Endothelial cell (in vitro differentiated cells): ENCODE data around the gene CALHM6. TPM values are rescaled to one million over a fixed set of nuclear protein-coding genes. Genes with fewer than 3 reads are reported as not detected.

Experiments used
- DNase-seq: peaks from one replicate; pipeline ENCODE4 v3.0.0; 2021; ENCODE audit warnings: low spot score
- H3K27ac Mint-ChIP-seq: one replicate; pipeline ENCODE4 v1.8.0; 2021; ENCODE audit warnings: mixed read lengths, inconsistent platforms; ENCODE audit not compliant: unreplicated experiment
- H3K27me3 Mint-ChIP-seq: one replicate; pipeline ENCODE4 v1.8.0; 2021; ENCODE audit warnings: mild to moderate bottlenecking, moderate library complexity, mixed read lengths, inconsistent platforms; ENCODE audit not compliant: unreplicated experiment
- H3K36me3 Mint-ChIP-seq: one replicate; pipeline ENCODE4 v1.8.0; 2021; ENCODE audit warnings: mild to moderate bottlenecking, low read depth, mixed read lengths, inconsistent platforms; ENCODE audit not compliant: unreplicated experiment
- H3K4me1 Mint-ChIP-seq: one replicate; pipeline ENCODE4 v1.8.0; 2021; ENCODE audit warnings: mild to moderate bottlenecking, mixed read lengths, inconsistent platforms; ENCODE audit not compliant: unreplicated experiment
- H3K4me3 Mint-ChIP-seq: one replicate; pipeline ENCODE4 v1.8.0; 2021; ENCODE audit warnings: mild to moderate bottlenecking, mixed read lengths, inconsistent platforms; ENCODE audit not compliant: unreplicated experiment
- H3K9me3 Mint-ChIP-seq: one replicate; pipeline ENCODE4 v1.8.0; 2021; ENCODE audit warnings: mixed read lengths, inconsistent platforms; ENCODE audit not compliant: unreplicated experiment
- total RNA-seq: library from RNA; stranded (reverse); fragmentation: NEBNext Ultra II Directional; extraction: Animal tissue kit (Norgen Biotek cat#: 25700); gene quantifications from one replicate; pipeline ENCODE4 v1.2.1, GENCODE V29; 2021; ENCODE audit not compliant: unreplicated experiment
- TF ChIP-seq, protein P1 (sequence below): fragments of 200-600 bp; sonication (generic); IDR thresholded peaks from one replicate; pipeline ENCODE4 v1.5.0; 2021; ENCODE audit warnings: antibody characterized with exemption; ENCODE audit not compliant: unreplicated experiment

Gene CALHM6
- total RNA-seq, 1 donor from 2014 or later = 1.3 TPM

DNA sequence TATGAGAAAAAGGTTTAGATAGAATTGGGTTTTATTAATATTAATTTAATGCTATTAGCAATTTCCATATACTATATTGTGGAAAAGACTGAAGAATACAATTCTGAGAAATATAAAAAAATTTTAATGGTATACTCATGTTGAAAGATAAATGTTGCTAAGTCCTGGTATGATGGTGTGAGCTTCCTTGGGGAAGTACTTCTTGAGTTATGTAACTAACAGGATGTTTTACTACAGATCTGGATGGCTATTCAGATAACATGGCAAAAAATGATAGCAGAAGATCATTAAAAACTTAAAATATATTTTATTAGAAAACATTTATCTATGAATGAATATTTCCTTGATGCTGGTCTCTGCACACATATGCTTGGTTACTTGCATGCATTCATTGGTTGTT is 23.5 kb upstream of the CALHM6 start:
- Mint-ChIP-seq H3K27ac (no peak overlapping the region), H3K36me3 (peaks cover 4% of the 10 kb centered on the region), H3K4me3 (no peak overlapping the region), H3K4me1 (peaks cover 22% of the 10 kb centered on the region), H3K9me3 (no peaks in the 10 kb centered on the region), H3K27me3 (peaks cover 3% of the 10 kb centered on the region)
- TF ChIP-seq, protein P1, sequence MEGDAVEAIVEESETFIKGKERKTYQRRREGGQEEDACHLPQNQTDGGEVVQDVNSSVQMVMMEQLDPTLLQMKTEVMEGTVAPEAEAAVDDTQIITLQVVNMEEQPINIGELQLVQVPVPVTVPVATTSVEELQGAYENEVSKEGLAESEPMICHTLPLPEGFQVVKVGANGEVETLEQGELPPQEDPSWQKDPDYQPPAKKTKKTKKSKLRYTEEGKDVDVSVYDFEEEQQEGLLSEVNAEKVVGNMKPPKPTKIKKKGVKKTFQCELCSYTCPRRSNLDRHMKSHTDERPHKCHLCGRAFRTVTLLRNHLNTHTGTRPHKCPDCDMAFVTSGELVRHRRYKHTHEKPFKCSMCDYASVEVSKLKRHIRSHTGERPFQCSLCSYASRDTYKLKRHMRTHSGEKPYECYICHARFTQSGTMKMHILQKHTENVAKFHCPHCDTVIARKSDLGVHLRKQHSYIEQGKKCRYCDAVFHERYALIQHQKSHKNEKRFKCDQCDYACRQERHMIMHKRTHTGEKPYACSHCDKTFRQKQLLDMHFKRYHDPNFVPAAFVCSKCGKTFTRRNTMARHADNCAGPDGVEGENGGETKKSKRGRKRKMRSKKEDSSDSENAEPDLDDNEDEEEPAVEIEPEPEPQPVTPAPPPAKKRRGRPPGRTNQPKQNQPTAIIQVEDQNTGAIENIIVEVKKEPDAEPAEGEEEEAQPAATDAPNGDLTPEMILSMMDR = no peak
- DNase-seq = no peak

DNA sequence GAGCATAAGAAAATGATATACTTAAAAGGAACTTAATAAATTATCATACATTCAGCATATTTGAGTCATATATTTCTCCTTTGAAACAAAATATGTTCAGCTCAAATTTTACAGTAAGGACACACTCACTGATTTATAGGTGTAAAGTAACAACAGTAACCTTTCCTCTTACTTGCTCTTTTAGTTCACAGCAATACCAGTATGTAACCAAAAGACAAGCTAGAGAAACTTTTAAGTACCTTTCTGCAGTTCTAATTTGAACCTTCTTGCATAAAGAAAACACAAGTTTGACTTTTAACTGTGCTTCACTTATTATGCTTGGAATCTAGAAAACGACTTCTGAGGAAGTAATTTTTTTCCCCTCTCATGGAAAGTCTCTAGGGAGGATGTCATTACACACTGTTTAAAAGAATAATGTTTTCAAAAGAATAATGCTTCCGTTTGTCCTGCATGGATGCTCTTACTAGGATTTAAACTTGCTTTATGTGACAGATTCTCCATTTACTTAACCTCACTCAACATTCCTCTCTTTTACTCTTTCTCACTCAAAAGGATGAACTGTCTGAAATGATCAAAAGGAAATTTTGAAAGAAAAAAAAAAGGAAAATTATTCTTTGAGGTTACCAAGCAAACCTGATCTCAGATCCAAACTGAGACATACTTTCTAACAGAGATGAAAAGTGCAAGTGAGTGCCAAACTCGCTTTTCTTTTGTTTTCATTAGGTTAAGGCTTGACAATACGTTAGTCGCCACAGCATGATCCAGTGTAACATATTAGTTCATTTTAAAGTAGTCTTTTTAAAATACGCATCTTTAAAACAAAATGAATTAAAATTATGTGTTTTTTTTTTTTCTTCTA is 22.4 kb upstream of the CALHM6 start:
- peaks cover 3% of the 10 kb centered on the region for H3K27me3 Mint-ChIP-seq
- H3K4me3 Mint-ChIP-seq = no peak overlapping the region
- H3K9me3 Mint-ChIP-seq = no peaks in the 10 kb centered on the region
- H3K27ac Mint-ChIP-seq = no peak overlapping the region
- no peak for DNase-seq
- H3K4me1 Mint-ChIP-seq = peaks cover 29% of the 10 kb centered on the region
- H3K36me3 Mint-ChIP-seq = peaks cover 4% of the 10 kb centered on the region
- TF ChIP-seq, protein P1 = no peak

DNA sequence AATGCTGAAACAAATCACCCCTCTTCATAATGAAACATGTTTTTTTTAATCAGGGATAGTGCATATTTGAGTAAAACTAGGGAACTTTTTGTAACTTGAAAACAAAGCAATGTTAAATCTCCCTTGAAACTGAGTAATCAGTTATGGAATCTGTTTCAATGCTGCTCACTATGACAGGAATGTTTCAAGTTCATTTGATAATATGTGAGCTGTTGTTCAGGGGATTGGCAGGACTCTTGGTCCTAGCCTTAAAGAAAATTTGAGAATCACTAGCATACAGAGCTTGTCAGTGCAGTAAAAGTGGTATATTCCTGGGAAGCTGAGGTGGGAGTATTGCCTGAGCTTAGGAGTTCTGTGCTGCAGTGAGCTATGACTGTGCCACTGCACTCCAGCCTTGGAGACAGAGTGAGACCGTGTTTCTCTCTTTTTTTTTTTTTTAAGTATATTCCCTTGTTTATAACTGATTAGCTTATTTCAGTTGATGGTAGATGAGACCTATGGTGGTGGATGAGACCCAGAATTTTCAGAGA is 21.6 kb upstream of the CALHM6 start:
- H3K4me3 Mint-ChIP-seq = no peak overlapping the region
- no peaks in the 10 kb centered on the region for H3K9me3 Mint-ChIP-seq
- H3K4me1 Mint-ChIP-seq = peaks cover 37% of the 10 kb centered on the region
- H3K27me3 Mint-ChIP-seq = peaks cover 3% of the 10 kb centered on the region
- DNase-seq = no peak
- TF ChIP-seq, protein P1 = no peak
- no peak overlapping the region for H3K27ac Mint-ChIP-seq
- peaks cover 4% of the 10 kb centered on the region for H3K36me3 Mint-ChIP-seq

DNA sequence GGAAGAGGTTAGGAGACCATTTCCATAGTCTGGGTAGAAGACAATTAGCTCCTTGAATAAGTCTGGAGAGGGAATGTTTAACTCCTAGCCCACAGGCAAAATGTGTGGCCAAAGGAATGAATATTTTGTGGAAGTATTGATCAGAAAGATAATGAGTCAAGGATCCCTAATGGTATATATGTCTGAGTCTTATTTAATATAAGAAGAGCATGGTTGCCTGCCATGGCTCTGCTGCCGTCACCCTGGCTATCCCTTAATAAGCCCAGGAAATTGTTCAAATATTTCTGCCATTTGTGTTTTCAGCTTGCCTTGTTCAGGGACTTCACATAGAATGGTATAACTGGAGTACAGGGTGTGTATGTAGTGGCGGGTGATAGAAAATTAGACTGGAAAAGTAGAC is 18.1 kb upstream of the CALHM6 start:
- no peak overlapping the region for H3K27ac Mint-ChIP-seq
- no peak for DNase-seq
- H3K36me3 Mint-ChIP-seq = no peaks in the 10 kb centered on the region
- H3K4me1 Mint-ChIP-seq = peaks cover 47% of the 10 kb centered on the region
- no peak overlapping the region for H3K4me3 Mint-ChIP-seq
- peaks cover 3% of the 10 kb centered on the region for H3K27me3 Mint-ChIP-seq
- H3K9me3 Mint-ChIP-seq = no peaks in the 10 kb centered on the region
- TF ChIP-seq, protein P1 = no peak

DNA sequence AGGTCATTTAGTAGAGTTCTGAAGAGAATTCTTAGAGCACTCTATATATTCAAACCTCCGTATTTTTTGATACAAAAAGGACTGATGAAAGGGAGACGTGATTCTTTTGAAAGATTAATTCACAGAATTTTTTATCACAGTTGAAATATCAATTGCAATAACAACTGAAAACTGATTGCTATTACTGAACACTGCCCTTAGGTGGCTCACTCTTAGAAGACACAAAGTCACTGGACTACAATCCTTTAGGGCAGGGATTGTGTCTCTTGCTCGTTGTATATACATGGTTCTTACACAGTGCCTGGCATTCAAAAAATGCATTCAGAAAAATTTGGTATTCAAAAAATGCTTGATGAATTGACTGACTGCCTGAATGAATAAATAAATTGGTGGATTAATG is 17.1 kb upstream of the CALHM6 start:
- DNase-seq = no peak
- H3K36me3 Mint-ChIP-seq = no peaks in the 10 kb centered on the region
- H3K4me3 Mint-ChIP-seq = no peak overlapping the region
- H3K27ac Mint-ChIP-seq = peak overlapping the region; percentile 71
- H3K9me3 Mint-ChIP-seq = no peaks in the 10 kb centered on the region
- TF ChIP-seq, protein P1 = peak; percentile 59
- H3K27me3 Mint-ChIP-seq = peaks cover 3% of the 10 kb centered on the region
- H3K4me1 Mint-ChIP-seq = peaks cover 43% of the 10 kb centered on the region
